K562 (cell line): ENCODE data around the gene SLC22A4. TPM values are rescaled to one million over a fixed set of nuclear protein-coding genes. Genes with fewer than 3 reads are reported as not detected.

Experiments used
- ATAC-seq: fragments of 200-7000 bp; cut with Tn5 transposase; 3 replicates; pipeline ENCODE4 v1.9.1; 2020; ENCODE audit warnings: moderate library complexity
- BruUV-seq: library from RNA; stranded (reverse); fragments of 400-500 nt; replicated peaks from 2 replicates; lab custom pipeline; 2021; lab: Mats Ljungman, UMichigan
- CTCF ChIA-PET: fragments of 300-600 bp; formaldehyde crosslinking; extraction: SDS; loops from one replicate; lab custom pipeline; 2021; ENCODE audit warnings: low intra/inter-chr PET ratio; lab: Yijun Ruan, JAX
- POLR2A ChIA-PET: fragments of 300-600, 350-650 bp; sonication (Branson Sonifier 250); formaldehyde crosslinking; extraction: SDS; loops from one replicate; lab custom pipeline; 2021; ENCODE audit warnings: antibody characterized with exemption, inconsistent platforms; lab: Yijun Ruan, JAX
- DNase-seq, 4 experiments: peaks; one replicate each; pipeline versions ENCODE4 v3.0.0 to v3.0.0-alpha.2; 2011 to 2018; ENCODE audit warnings: low spot score in 3 of 4, mixed read lengths in 3 of 4; ENCODE audit errors: extremely low read depth in 1 of 4
- FAIRE-seq: peaks from 2 replicates; lab custom pipeline; 2011; peaks lifted over from hg19 to GRCh38; lab: Jason Lieb, UNC
- H2AFZ ChIP-seq: 2 replicates; pipeline ENCODE4 v1.6.0; 2011; ENCODE audit warnings: low read depth, low read length, control low read depth, inconsistent platforms
- H3K27ac ChIP-seq: fragments of 200-600 bp; 3 replicates; pipeline ENCODE4 v1.8.0; 2011; ENCODE audit warnings: low read depth, mild to moderate bottlenecking, control low read depth, inconsistent platforms, low read length, moderate library complexity, mixed read lengths; ENCODE audit errors: extremely low read depth
- H3K27me3 ChIP-seq, 2 experiments: fragments of 300-600 bp in 1 of 2; 2 replicates in 1 of 2; 3 replicates in 1 of 2; pipeline versions ENCODE4 v1.6.0 to v1.8.0; 2011; ENCODE audit warnings: inconsistent platforms in 2 of 2, low read length in 2 of 2, mild to moderate bottlenecking in 1 of 2, mixed read lengths in 1 of 2, moderate library complexity in 1 of 2; ENCODE audit not compliant: control insufficient read depth in 2 of 2, insufficient read depth in 2 of 2
- H3K36me3 ChIP-seq: fragments of 300-600 bp; 3 replicates; pipeline ENCODE4 v1.8.0; 2011; ENCODE audit warnings: mild to moderate bottlenecking, low read length, inconsistent platforms; ENCODE audit not compliant: control insufficient read depth, insufficient read depth
- H3K4me1 ChIP-seq, 2 experiments: fragments of 200-600 bp in 1 of 2; replicated peaks in 1 of 2; 2 replicates in 1 of 2; 3 replicates in 1 of 2; pipeline versions ENCODE4 v1.5.1 to v1.8.0; 2011; ENCODE audit warnings: inconsistent platforms in 2 of 2, low read length in 2 of 2, mild to moderate bottlenecking in 1 of 2, mixed read lengths in 1 of 2, moderate library complexity in 1 of 2; ENCODE audit not compliant: control insufficient read depth in 2 of 2, insufficient read depth in 2 of 2
- H3K4me2 ChIP-seq: 2 replicates; pipeline ENCODE4 v1.6.1; 2011; ENCODE audit warnings: low read length, control low read depth, inconsistent platforms, mixed read lengths; ENCODE audit not compliant: insufficient read depth
- H3K4me3 ChIP-seq: fragments of 200-600 bp; sonication (generic), shearing (Covaris generic); 2 replicates; pipeline ENCODE4 v1.5.1; 2016; ENCODE audit warnings: control low read depth, inconsistent platforms
- H3K79me2 ChIP-seq: fragments of 200-600 bp; 3 replicates; pipeline ENCODE4 v1.8.0; 2011; ENCODE audit warnings: low read length, inconsistent platforms; ENCODE audit not compliant: control insufficient read depth, insufficient read depth
- H3K9ac ChIP-seq, 2 experiments: 2 replicates each; pipeline versions ENCODE4 v1.6.0 to v1.6.1; 2011; ENCODE audit warnings: low read depth in 2 of 2, low read length in 2 of 2, control low read depth in 1 of 2, inconsistent platforms in 1 of 2, mild to moderate bottlenecking in 1 of 2, mixed read lengths in 1 of 2; ENCODE audit not compliant: insufficient read depth in 1 of 2
- H3K9me1 ChIP-seq: one replicate; pipeline ENCODE4 v1.6.0; 2011; ENCODE audit warnings: inconsistent platforms, mild to moderate bottlenecking, low read length, moderate library complexity; ENCODE audit not compliant: control insufficient read depth, insufficient read depth
- H3K9me3 ChIP-seq: replicated peaks from 2 replicates; pipeline ENCODE4 v1.5.1; 2011; ENCODE audit warnings: low read depth, low read length, inconsistent platforms; ENCODE audit not compliant: control insufficient read depth, insufficient read depth
- H4K20me1 ChIP-seq: replicated peaks from 2 replicates; pipeline ENCODE4 v1.6.1; 2011; ENCODE audit warnings: low read length, inconsistent platforms, mixed read lengths; ENCODE audit not compliant: control insufficient read depth, insufficient read depth
- ARID1B ChIP-seq: fragments of 450-650 bp; IDR thresholded peaks from 2 replicates; pipeline ENCODE4 v1.6.1; 2016; ENCODE audit warnings: antibody characterized with exemption, mild to moderate bottlenecking, inconsistent platforms
- DPF2 ChIP-seq: fragments of 450-650 bp; IDR thresholded peaks from 2 replicates; pipeline ENCODE4 v1.6.1; 2016
- FOSL1 ChIP-seq: fragments of 200-800 bp; sonication (Bioruptor generic); conservative IDR thresholded peaks from 2 replicates; pipeline ENCODE4 v1.6.1; 2016; ENCODE audit warnings: missing genetic modification characterization, missing compliant biosample characterization
- HDAC1 ChIP-seq, 2 experiments: fragments of 450-650 bp; IDR thresholded peaks; 2 replicates each; pipeline ENCODE4 v1.6.1; 2016 to 2017; ENCODE audit warnings: inconsistent platforms in 1 of 2, mild to moderate bottlenecking in 1 of 2, moderate library complexity in 1 of 2
- JUNB ChIP-seq: fragments of 450-650 bp; formaldehyde crosslinking; conservative IDR thresholded peaks from 2 replicates; pipeline ENCODE4 v1.4.0; 2020; ENCODE audit warnings: mild to moderate bottlenecking
- JUND ChIP-seq, 2 experiments: IDR thresholded peaks; 2 replicates in 1 of 2; 3 replicates in 1 of 2; pipeline ENCODE4 v1.6.1; 2011; ENCODE audit warnings: borderline replicate concordance in 2 of 2, low read depth in 2 of 2, low read length in 2 of 2, improper control_type of control experiment in 1 of 2, missing biosample characterization in 1 of 2, missing genetic modification characterization in 1 of 2, missing genetic modification reagents in 1 of 2
- KLF16 ChIP-seq: IDR thresholded peaks from 2 replicates; pipeline ENCODE4 v1.6.1; 2016; ENCODE audit warnings: antibody characterized with exemption
- MAFK ChIP-seq: IDR thresholded peaks from 2 replicates; pipeline ENCODE4 v1.6.1; 2011; ENCODE audit warnings: low read length, improper control_type of control experiment
- NFIC ChIP-seq: fragments of 450-650 bp; IDR thresholded peaks from 2 replicates; pipeline ENCODE4 v1.6.1; 2017; ENCODE audit warnings: mild to moderate bottlenecking, inconsistent platforms
- NFIX ChIP-seq: fragments of 250-450 bp; sonication (Bioruptor Pico); IDR thresholded peaks from 2 replicates; pipeline ENCODE4 v1.4.0; 2020; ENCODE audit warnings: low read depth, mild to moderate bottlenecking, moderate library complexity
- SMARCE1 ChIP-seq: fragments of 450-650 bp; IDR thresholded peaks from 2 replicates; pipeline ENCODE4 v1.7.1; 2016; ENCODE audit warnings: mild to moderate bottlenecking
- ZEB2 ChIP-seq: fragments of 450-650 bp; IDR thresholded peaks from 2 replicates; pipeline ENCODE4 v1.6.1; 2016
- ZNF431 ChIP-seq: sonication (generic); formaldehyde crosslinking; IDR thresholded peaks from 2 replicates; pipeline ENCODE4 v1.8.0; 2022; ENCODE audit warnings: mild to moderate bottlenecking, missing genetic modification reagents
- WGBS: fragments of 100-300 bp; shearing (Covaris generic); methylation state at CpG from one replicate; pipeline ENCODE4 v1.1.6; 2016; ENCODE audit warnings: low coverage, mixed read lengths; ENCODE audit not compliant: insufficient coverage; ENCODE audit errors: missing lambda C conversion rate; 5-methylcytosine and 5-hydroxymethylcytosine counted together
- in situ Hi-C: fragments of 300-500 bp; cut with MboI; formaldehyde crosslinking; loops from 4 replicates; pipeline ENCODE4 v1.15.0; 2018; ENCODE audit warnings: inconsistent platforms, mixed read lengths
- intact Hi-C: fragments of 100-400 bp; cut with micrococcal nuclease; formaldehyde crosslinking; loops from 2 replicates; pipeline ENCODE4 v1.14.2; 2022
- polyA plus RNA-seq, 8 experiments: library from polyadenylated mRNA; depleted of rRNA in 4 of 8; stranded (reverse) in 5 of 8; unstranded in 3 of 8; fragments of >200 nt; fragmentation: Nextera tagmentation in 2 of 8; fragmentation: Illumina TruSeq in 1 of 8; extraction: Ambion mirVana in 2 of 8; extraction: Trizol in 1 of 8; gene quantifications; 2 replicates each; pipeline versions ENCODE4 v1.2.1 to v1.2.3, GENCODE V29; 2011 to 2014; ENCODE audit warnings: inconsistent platforms in 1 of 8, missing spikeins in 1 of 8
- total RNA-seq, 7 experiments: library from RNA; depleted of rRNA in 6 of 7; stranded (reverse); fragments of >200 nt in 6 of 7; fragmentation: Illumina TruSeq in 2 of 7; extraction: Trizol in 2 of 7; gene quantifications; 2 replicates each; pipeline versions ENCODE4 v1.2.1 to v1.2.3, GENCODE V29; 2011 to 2021; ENCODE audit warnings: low replicate concordance in 1 of 7
- TF ChIP-seq, protein P1 (sequence below): fragments of 450-650 bp; IDR thresholded peaks from 2 replicates; pipeline ENCODE4 v1.6.1; 2016
- TF ChIP-seq, protein P2 (sequence below), 2 experiments: fragments of 200-800 bp in 1 of 2; sonication (Bioruptor generic) in 1 of 2; sonication (generic) in 1 of 2; formaldehyde crosslinking in 1 of 2; IDR thresholded peaks in 1 of 2; conservative IDR thresholded peaks in 1 of 2; 2 replicates each; pipeline versions ENCODE4 v1.5.0 to v1.6.1; 2016 to 2020; ENCODE audit warnings: missing compliant biosample characterization in 1 of 2, missing genetic modification characterization in 1 of 2, missing genetic modification reagents in 1 of 2
- TF ChIP-seq, protein P3 (sequence below), 2 experiments: fragments of 450-650 bp in 1 of 2; sonication (generic) in 1 of 2; formaldehyde crosslinking in 1 of 2; IDR thresholded peaks in 1 of 2; conservative IDR thresholded peaks in 1 of 2; 2 replicates each; pipeline versions ENCODE4 v1.6.1 to v1.8.1; 2016 to 2023; ENCODE audit warnings: mild to moderate bottlenecking in 2 of 2, moderate library complexity in 2 of 2, inconsistent platforms in 1 of 2, missing genetic modification reagents in 1 of 2
- TF ChIP-seq, protein P4 (sequence below): sonication (generic); IDR thresholded peaks from 2 replicates; pipeline ENCODE4 v1.6.1; 2016

Gene SLC22A4
- total and polyA plus RNA-seq, 9 of the 15 experiments (the other 6 are each of a cell fraction or from before 2014, with no cell fraction given): 2.7 to 9.5 (median 6.2) TPM

DNA sequence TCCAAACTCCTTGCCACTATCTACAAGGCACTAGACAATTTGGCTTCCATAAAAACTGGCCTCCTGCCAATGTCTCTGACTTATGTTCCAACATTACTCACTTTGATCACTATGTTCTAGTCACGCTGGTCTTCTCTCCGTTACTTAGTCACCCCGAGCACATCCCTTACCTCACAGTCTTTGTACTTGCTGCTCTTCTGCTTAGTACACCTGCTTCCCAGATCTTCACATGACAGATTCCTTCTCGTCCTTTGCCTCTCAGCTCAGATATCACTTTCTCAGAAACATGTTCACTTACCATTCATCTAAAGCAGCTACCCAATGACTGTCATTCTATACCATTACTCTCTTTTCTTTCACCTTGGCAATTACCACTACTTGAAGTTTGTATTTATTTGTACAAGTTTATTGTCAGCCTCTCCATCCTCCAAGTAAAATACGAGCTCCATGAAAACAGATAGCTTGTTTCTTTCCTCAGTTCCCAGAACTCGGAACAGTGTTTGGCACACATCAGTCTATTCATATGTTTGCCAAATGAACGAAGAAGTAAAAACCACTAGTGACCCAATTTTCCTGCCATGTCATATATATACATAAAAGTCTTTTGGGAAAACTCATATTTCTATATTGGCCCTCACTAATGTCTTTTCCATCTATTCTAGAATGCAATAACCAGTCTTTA lies 69.4 kb downstream of the SLC22A4 start:
- in situ Hi-C loops (no loop called here), intact Hi-C loops (no loop called here)
- ATAC-seq (peak; percentile 75), FAIRE-seq (peak; percentile 71), DNase-seq (peak in 3 of 4 experiments; percentile 48 to 78 (median 50))
- Histone ChIP-seq H3K79me2 (no peaks in the 10 kb centered on the region; the same call in 2 of the 3 replicates), H4K20me1 (no peaks in the 10 kb centered on the region), H3K27ac (no peak overlapping the region), H3K4me3 (no peak overlapping the region), H3K36me3 (peaks cover 7% of the 10 kb centered on the region), H3K27me3 (no peaks in the 10 kb centered on the region), H2AFZ (no peak overlapping the region), H3K4me2 (no peak overlapping the region), H3K9me1 (no peaks in the 10 kb centered on the region), H3K9ac (no peak overlapping the region), H3K9me3 (no peaks in the 10 kb centered on the region), H3K4me1 (peaks cover 0 to 7% of the 10 kb centered on the region in 2 experiments; a peak in 4 of 5 replicates)
- no TSS peak for BruUV-seq
- 37% methylated on average over 7 of the region's 7 CpGs for WGBS
- ChIA-PET POLR2A (interaction anchor here (0.6 to 1.5 kb wide), 3 partner anchors 9 to 48 kb away, joined by 3 to 8 read pairs (median 4); no protein-coding TSS in a partner anchor), CTCF (no interaction called here)
- TF ChIP-seq, protein P1, sequence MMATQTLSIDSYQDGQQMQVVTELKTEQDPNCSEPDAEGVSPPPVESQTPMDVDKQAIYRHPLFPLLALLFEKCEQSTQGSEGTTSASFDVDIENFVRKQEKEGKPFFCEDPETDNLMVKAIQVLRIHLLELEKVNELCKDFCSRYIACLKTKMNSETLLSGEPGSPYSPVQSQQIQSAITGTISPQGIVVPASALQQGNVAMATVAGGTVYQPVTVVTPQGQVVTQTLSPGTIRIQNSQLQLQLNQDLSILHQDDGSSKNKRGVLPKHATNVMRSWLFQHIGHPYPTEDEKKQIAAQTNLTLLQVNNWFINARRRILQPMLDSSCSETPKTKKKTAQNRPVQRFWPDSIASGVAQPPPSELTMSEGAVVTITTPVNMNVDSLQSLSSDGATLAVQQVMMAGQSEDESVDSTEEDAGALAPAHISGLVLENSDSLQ: 0 out of 2 replicates have a peak, but pooled peaks have one; percentile 7
- TF ChIP-seq HDAC1 (IDR thresholded peaks at IDR 0.05) (peak in 1 of 2 experiments; percentile 35; a peak in 1 of 4 replicates), MAFK (0 out of 2 replicates have a peak, but pooled peaks have one; percentile 9), DPF2 (peak; percentile 53; the same call in 1 of the 2 replicates), NFIC (peak; percentile 99), ZEB2 (0 out of 2 replicates have a peak, but pooled peaks have one; percentile 24), JUNB (CRISPR knock-in tag) (no peak), ARID1B (peak; percentile 22; the same call in 1 of the 2 replicates), FOSL1 (tag) (peak; percentile 80), JUND (IDR thresholded peaks at IDR 0.05; ENCODE audit: borderline replicate concordance, low read depth, low read length) (peak; percentile 26; the same call in 1 of the 2 replicates), JUND (tag; IDR thresholded peaks at IDR 0.05; ENCODE audit: borderline replicate concordance, low read depth, low read length) (no peak), NFIX (CRISPR knock-in tag) (peak; percentile 32; the same call in 1 of the 2 replicates), SMARCE1 (0 out of 2 replicates have a peak, but pooled peaks have one; percentile 28), KLF16 (no peak), ZNF431 (CRISPR knock-in tag) (no peak)
- TF ChIP-seq, protein P2, sequence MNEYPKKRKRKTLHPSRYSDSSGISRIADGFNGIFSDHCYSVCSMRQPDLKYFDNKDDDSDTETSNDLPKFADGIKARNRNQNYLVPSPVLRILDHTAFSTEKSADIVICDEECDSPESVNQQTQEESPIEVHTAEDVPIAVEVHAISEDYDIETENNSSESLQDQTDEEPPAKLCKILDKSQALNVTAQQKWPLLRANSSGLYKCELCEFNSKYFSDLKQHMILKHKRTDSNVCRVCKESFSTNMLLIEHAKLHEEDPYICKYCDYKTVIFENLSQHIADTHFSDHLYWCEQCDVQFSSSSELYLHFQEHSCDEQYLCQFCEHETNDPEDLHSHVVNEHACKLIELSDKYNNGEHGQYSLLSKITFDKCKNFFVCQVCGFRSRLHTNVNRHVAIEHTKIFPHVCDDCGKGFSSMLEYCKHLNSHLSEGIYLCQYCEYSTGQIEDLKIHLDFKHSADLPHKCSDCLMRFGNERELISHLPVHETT (CRISPR knock-in tag; conservative IDR thresholded peaks at IDR 0.05 in 1 of 2, IDR thresholded peaks at IDR 0.05 in 1 of 2): no peak
- TF ChIP-seq, protein P3, sequence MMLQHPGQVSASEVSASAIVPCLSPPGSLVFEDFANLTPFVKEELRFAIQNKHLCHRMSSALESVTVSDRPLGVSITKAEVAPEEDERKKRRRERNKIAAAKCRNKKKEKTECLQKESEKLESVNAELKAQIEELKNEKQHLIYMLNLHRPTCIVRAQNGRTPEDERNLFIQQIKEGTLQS (IDR thresholded peaks at IDR 0.05): peak; percentile 29; the same call in 1 of the 2 replicates
- TF ChIP-seq, protein P3 (CRISPR knock-in tag; conservative IDR thresholded peaks at IDR 0.05): no peak
- TF ChIP-seq, protein P4, sequence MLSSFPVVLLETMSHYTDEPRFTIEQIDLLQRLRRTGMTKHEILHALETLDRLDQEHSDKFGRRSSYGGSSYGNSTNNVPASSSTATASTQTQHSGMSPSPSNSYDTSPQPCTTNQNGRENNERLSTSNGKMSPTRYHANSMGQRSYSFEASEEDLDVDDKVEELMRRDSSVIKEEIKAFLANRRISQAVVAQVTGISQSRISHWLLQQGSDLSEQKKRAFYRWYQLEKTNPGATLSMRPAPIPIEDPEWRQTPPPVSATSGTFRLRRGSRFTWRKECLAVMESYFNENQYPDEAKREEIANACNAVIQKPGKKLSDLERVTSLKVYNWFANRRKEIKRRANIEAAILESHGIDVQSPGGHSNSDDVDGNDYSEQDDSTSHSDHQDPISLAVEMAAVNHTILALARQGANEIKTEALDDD: peak; percentile 88
